SIG-M5 treated with dmso at 0.1 percent for 504 hours (cell line): Measurements from ENCODE around the gene TTLL11.
"Not testable (repeated sequence)": the region's sequence is repeated elsewhere in the genome, so short reads cannot be mapped to it uniquely, and the experiment has no call there.

ENCODE experiments used
- DNase-seq: peaks from one replicate; lab custom pipeline; 2025; ENCODE audit not compliant: unreplicated experiment; lab: John Stamatoyannopoulos, UW

TTLL11 gene

GRCh38 chr9:121800376-121800775, 292.7 kb downstream of the TTLL11 start:
- DNase-seq = no peak

DNA sequence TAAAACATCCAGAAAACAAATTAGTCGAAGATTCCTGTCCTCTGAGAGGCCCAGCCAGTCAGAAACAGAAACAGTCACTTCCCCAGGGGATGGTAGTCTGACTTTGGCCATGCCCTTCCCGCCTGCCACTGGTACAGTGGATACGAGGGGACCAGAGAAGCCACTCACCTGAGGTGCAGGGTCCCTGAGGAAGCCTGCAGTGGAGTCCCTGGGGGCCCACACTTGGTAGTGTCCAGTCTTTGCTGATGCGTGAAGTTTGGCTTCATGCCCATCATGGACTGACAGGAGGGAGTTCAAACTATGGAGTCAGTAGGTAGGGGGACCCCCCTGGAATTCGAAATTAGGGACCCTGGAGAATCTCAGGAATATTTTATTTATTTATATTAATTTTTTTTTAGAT, 294.2 kb downstream of the TTLL11 start:
- no peak for DNase-seq

- no peak for DNase-seq
Observed at GRCh38 chr9:121797081-121797480, 296.0 kb downstream of the TTLL11 start.

- DNase-seq = not testable (repeated sequence)
Observed at GRCh38 chr9:121794334-121794733, 298.8 kb downstream of the TTLL11 start.

GRCh38 chr9:121792476-121792875, 300.6 kb downstream of the TTLL11 start:
- DNase-seq = not testable (repeated sequence)

DNA sequence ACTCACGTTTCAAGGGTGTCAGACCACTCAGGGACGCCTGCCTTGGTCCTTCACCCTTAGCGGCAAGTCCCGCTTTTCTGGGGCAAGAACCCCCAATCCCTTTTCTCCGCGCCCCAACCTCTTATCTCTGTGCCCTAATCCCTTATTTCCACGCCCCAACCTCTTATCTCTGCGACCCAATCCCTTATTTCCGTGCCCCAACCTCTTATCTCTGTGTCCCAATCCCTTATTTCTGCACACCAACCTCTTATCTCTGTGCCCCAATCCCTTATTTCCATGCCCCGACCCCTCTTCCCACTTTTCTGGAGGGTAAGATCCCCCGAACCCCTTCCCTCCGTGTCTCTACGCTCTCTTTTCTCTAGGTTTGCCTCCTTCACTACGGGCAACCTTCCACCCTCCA, 302.3 kb downstream of the TTLL11 start:
- no peak for DNase-seq

- DNase-seq = no peak
Observed at GRCh38 chr9:121788686-121789366, 304.3 kb downstream of the TTLL11 start.

GRCh38 chr9:121786998-121787422, 306.1 kb downstream of the TTLL11 start:
- DNase-seq = no peak

DNA sequence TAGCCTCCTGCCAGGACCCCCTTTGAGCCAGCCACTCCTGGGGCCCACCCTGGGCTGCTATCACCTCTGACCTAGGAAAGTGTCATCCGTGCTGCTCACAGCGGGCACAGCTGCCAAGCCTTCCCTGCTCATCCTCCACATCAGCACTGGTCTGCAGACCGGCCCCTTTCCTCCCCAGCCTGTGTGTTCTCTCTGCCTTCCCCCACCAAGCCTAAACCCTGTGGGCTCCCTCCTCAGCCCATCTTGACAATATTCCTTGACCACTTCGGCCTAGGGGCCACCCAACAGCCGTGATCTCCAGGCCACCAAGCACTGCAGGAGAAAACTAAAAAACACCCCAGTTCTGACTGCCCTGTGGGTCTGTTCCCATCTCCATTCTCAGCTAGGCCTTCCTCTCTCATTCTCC, 306.6 kb downstream of the TTLL11 start:
- DNase-seq = no peak

GRCh38 chr9:121785673-121786542, 307.2 kb downstream of the TTLL11 start:
- no peak for DNase-seq

DNA sequence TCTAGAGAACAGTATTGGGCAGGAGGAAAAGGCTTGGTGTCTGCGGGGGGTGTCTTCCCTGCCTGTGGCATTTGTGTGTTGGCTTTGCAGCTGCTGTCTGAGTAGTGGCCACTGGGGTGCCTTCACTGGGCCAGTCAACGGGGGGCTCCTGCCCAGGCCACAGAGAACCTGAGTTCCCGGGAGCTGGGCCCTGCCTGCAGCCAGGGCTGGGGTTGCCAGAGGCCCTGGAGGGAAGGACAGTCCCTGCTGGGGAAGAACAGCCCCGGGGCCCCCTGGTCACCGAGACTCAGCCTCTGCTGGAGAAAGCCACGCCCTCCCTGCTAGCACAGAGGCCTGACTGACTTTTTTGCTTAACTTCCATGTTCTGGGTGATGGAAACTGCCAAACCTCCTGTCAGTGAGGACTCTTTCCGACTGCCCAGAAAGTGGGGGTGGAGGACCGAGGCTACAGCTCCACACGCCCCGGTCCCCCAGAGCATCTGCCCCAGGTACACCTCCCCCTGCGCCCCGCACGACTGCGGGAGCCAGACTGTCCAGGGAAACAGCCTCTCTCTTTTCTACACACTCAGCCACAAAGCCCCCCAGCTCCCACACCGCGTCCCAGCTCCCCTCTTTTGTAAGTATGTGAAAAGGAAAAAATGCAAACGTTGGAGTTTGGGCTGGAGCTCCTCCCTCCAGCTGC, 308.2 kb downstream of the TTLL11 start:
- no peak for DNase-seq

DNA sequence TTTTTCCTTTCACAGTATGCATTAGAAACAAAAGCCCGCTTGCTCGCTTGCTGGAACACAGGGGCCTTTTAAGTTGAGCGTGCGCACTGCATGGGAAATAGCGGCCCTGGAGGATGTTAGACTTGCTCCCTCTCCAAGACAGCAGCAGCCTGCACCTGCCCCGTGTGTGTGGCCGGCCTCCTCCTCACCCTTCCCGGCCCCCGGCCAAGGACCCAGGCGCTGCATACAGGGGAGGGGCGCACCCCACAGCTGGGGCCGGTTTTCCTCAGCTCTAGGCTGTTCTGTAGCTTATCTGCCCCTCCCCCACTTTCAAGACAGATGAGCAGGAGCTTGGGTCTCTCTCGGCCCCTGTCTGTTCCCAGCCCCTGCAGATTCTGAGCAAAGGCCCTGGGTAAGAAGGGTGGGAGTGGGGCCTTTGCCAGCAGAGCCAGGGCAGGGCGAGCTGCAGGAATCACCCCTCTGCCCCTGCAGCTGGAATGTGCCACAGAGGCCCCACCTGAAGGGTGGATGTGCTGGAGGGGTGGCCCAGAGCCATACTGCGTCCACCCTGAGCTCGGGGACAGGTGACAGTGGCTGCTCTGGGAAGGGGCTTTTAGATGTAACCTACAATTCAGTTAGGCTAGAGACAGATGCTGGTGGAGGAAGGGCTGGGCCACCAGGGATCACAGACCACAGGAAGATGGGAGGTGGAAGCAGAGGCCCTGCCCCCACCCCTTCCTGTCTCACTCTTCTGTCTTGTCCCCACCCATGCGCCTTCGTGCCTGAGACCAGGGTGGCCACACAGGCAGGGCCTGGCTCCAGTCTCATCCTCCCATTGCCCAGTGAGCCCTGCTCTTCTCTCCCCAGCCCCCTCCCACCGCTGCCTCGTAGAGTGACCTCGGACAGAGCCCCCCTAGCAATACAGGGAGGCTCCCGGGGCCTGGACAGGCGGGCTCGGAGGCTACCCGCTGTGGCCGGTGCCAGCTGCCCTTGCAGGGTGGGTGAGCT, 309.3 kb downstream of the TTLL11 start:
- no peak for DNase-seq

DNA sequence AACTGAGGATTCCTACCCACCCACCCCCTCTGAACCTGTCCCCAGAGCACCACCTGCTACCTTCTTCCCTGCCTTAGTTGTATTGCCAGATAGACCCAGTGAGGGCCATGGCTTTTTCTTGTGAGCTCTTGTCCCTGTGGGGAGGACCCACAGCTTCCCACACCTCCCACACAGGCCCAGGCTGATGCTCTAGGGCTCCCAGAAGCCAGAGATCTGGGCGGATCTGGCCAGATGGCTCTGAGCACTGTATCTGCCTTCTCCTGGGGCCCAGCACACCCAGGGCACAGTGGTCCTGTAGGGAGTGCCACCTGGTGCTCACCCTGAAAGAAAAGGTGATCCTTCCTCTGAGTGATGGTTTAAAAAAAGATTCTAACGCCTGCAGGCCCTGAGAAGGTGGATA, 310.0 kb downstream of the TTLL11 start:
- DNase-seq = no peak

- DNase-seq = no peak
Observed at GRCh38 chr9:121782514-121783110, 310.5 kb downstream of the TTLL11 start.

GRCh38 chr9:121781701-121782464, 311.2 kb downstream of the TTLL11 start:
- DNase-seq = no peak

DNA sequence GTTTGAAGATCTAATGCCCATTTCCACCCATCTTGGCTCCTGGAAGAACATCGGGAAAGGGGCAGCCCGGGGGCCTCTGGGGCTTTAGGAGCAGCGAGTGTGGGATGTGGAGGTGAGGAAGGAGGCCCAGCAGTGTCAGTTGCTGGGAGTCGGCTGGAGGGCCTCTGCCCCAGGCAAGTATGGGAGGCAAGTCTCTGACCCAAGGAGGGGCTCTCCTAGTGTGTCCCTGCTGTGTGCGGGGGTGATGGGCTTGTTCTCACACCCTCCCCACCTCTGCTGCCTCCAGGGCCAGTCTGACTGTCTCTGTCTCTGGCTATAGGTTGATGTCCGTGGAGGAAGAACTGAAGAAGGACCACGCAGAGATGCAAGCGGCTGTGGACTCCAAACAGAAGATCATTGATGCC, 312.0 kb downstream of the TTLL11 start:
- no peak for DNase-seq

- DNase-seq = no peak
Observed at GRCh38 chr9:121780177-121781040, 312.7 kb downstream of the TTLL11 start.

- no peak for DNase-seq
Observed at GRCh38 chr9:121779381-121780117, 313.6 kb downstream of the TTLL11 start.
